CD4-positive, alpha-beta T cell (primary cell): Measurements from ENCODE around the gene NTRK2. TPM values are rescaled to one million over a fixed set of nuclear protein-coding genes. Genes with fewer than 3 reads are reported as not detected.

Experiments used
- ATAC-seq: fragments of 200-7000 bp; cut with Tn5 transposase; one replicate; pipeline ENCODE4 v1.10.0; 2022; ENCODE audit warnings: mild to moderate bottlenecking; ENCODE audit not compliant: poor library complexity
- CTCF ChIA-PET: fragments of 350-600 bp; sonication (Branson Sonifier 250); formaldehyde crosslinking; loops from one replicate; lab custom pipeline; 2021; ENCODE audit warnings: antibody characterized with exemption, inconsistent platforms; lab: Charles Lee
- POLR2A ChIA-PET: fragments of 350-600 bp; sonication (Branson Sonifier 250); formaldehyde crosslinking; loops from one replicate; lab custom pipeline; 2021; ENCODE audit warnings: antibody characterized with exemption, inconsistent platforms; lab: Charles Lee
- DNase-seq, 14 experiments: peaks; one replicate each; pipeline ENCODE4 v3.0.0-alpha.2; 2013 to 2020; ENCODE audit warnings: mixed read lengths in 2 of 14
- H3K27ac ChIP-seq, 2 donors: one replicate each; pipeline versions ENCODE4 v1.5.1 to v1.7.0; 2013; ENCODE audit warnings: low read length in 2 of 2, low read depth in 1 of 2, mild to moderate bottlenecking in 1 of 2
- H3K27me3 ChIP-seq, 2 experiments: 1 replicate in 1 of 2; 2 replicates in 1 of 2; pipeline versions ENCODE4 v1.6.1 to v1.7.0; 2013; ENCODE audit warnings: low read length in 2 of 2, control low read depth in 1 of 2, mild to moderate bottlenecking in 1 of 2, moderate library complexity in 1 of 2; ENCODE audit not compliant: insufficient read depth in 2 of 2, control insufficient read depth in 1 of 2
- H3K36me3 ChIP-seq: one replicate; pipeline ENCODE4 v1.6.1; 2013; ENCODE audit warnings: low read length, control low read depth; ENCODE audit not compliant: insufficient read depth
- H3K4me1 ChIP-seq: one replicate; pipeline ENCODE4 v1.6.1; 2013; ENCODE audit warnings: low read length, control low read depth; ENCODE audit not compliant: insufficient read depth
- H3K4me3 ChIP-seq: one replicate; pipeline ENCODE4 v1.5.1; 2013; ENCODE audit warnings: mild to moderate bottlenecking, low read length, moderate library complexity
- H3K9me3 ChIP-seq, 2 experiments: 1 replicate in 1 of 2; 2 replicates in 1 of 2; pipeline versions ENCODE4 v1.6.1 to v1.7.0; 2013; ENCODE audit warnings: low read length in 2 of 2, mild to moderate bottlenecking in 2 of 2, control low read depth in 1 of 2, moderate library complexity in 1 of 2; ENCODE audit not compliant: control insufficient read depth in 1 of 2, insufficient read depth in 1 of 2
- H3K27ac Mint-ChIP-seq: one replicate; pipeline ENCODE4 v1.8.0; 2020; ENCODE audit warnings: mixed read lengths
- H3K27me3 Mint-ChIP-seq: one replicate; pipeline ENCODE4 v1.8.0; 2021; ENCODE audit warnings: mixed read lengths
- H3K36me3 Mint-ChIP-seq: one replicate; pipeline ENCODE4 v1.8.0; 2021; ENCODE audit warnings: low read depth, mixed read lengths
- H3K4me1 Mint-ChIP-seq: one replicate; pipeline ENCODE4 v1.8.0; 2021; ENCODE audit warnings: low read depth, mixed read lengths
- H3K4me3 Mint-ChIP-seq: one replicate; pipeline ENCODE4 v1.8.0; 2020; ENCODE audit warnings: mild to moderate bottlenecking, mixed read lengths
- H3K9me3 Mint-ChIP-seq: one replicate; pipeline ENCODE4 v1.8.0; 2020; ENCODE audit warnings: mixed read lengths
- CTCF ChIP-seq: fragments of 200-600 bp; IDR thresholded peaks from one replicate; pipeline ENCODE4 v1.8.0; 2022; ENCODE audit warnings: antibody characterized with exemption, mild to moderate bottlenecking
- intact Hi-C, 2 experiments: fragments of 100-400 bp; cut with DNase I in 1 of 2; cut with micrococcal nuclease in 1 of 2; formaldehyde crosslinking; loops; one replicate each; pipeline versions ENCODE4 v1.15.1 to v1.9.0; 2023 to 2025; cut with DNase I, micrococcal nuclease
- total RNA-seq, 174 experiments: library from RNA in 2 of 174; stranded (reverse) in 2 of 174; gene quantifications; one replicate each; pipeline ENCODE4 v1.2.3 and lab custom pipeline; 2021 to 2026

Gene NTRK2
- total RNA-seq, 2 experiments from 2014 or later, result 0.06 to 0.14 TPM

- CTCF ChIA-PET, result no interaction called here
- no peak overlapping the region for H3K4me3 ChIP-seq
- Mint-ChIP-seq H3K4me3 (no peak overlapping the region), H3K36me3 (no peaks in the 10 kb centered on the region), H3K9me3 (peaks cover 5% of the 10 kb centered on the region), H3K27ac (no peak overlapping the region), H3K27me3 (peaks cover 17% of the 10 kb centered on the region), H3K4me1 (no peaks in the 10 kb centered on the region)
- no peak for TF ChIP-seq CTCF
- intact Hi-C loops, result no loop called here
- no peaks in the 10 kb centered on the region for H3K27me3 ChIP-seq
- H3K9me3 ChIP-seq, result peaks cover 0 to 2% of the 10 kb centered on the region in 2 experiments
- no peak for ATAC-seq
- no peaks in the 10 kb centered on the region for H3K4me1 ChIP-seq
- POLR2A ChIA-PET, result no interaction called here
- no peaks in the 10 kb centered on the region for H3K36me3 ChIP-seq
- DNase-seq, result no peak
- no peak overlapping the region for H3K27ac ChIP-seq
These were observed 327.2 kb downstream of the NTRK2 start for GRCh38 chr9:84996716-84997115.

GRCh38 chr9:84997472-84997871, 327.9 kb downstream of the NTRK2 start:
- Histone ChIP-seq H3K9me3 (no peaks in the 10 kb centered on the region), H3K4me1 (no peaks in the 10 kb centered on the region), H3K36me3 (no peaks in the 10 kb centered on the region), H3K4me3 (no peak overlapping the region), H3K27me3 (no peaks in the 10 kb centered on the region), H3K27ac (no peak overlapping the region)
- CTCF ChIA-PET, result no interaction called here
- H3K4me1 Mint-ChIP-seq, result no peaks in the 10 kb centered on the region
- peaks cover 17% of the 10 kb centered on the region for H3K27me3 Mint-ChIP-seq
- intact Hi-C loops, result no loop called here
- DNase-seq (no peak), ATAC-seq (no peak)
- H3K36me3 Mint-ChIP-seq, result no peaks in the 10 kb centered on the region
- no peak overlapping the region for H3K27ac Mint-ChIP-seq
- H3K4me3 Mint-ChIP-seq, result no peak overlapping the region
- TF ChIP-seq CTCF, result no peak
- H3K9me3 Mint-ChIP-seq, result peaks cover 5% of the 10 kb centered on the region
- POLR2A ChIA-PET, result no interaction called here

DNA sequence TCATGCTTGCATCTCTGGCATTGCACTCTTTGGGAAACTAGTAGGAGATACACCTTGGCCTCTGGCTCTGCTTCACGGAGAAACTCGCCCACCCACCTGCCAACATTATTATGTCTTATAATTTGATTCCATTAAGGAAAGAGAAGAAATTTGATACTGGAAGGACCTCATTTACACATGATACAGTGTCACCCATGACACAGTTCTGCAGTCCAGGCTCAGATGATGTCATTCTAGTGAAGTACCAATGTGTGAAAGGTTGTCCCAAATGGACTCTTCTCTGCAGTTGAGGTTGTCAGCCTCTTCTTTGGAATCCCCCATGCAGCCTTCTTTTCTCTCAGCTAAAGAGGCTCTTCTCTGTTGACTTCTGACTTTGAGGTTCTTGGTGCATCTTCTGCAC, 329.1 kb downstream of the NTRK2 start:
- DNase-seq (no peak), ATAC-seq (no peak)
- H3K4me3 ChIP-seq, result no peak overlapping the region
- H3K36me3 ChIP-seq, result no peaks in the 10 kb centered on the region
- H3K27me3 ChIP-seq, result no peaks in the 10 kb centered on the region
- no peak overlapping the region for H3K27ac ChIP-seq
- H3K4me1 ChIP-seq, result no peaks in the 10 kb centered on the region
- POLR2A ChIA-PET, result no interaction called here
- H3K9me3 Mint-ChIP-seq, result peaks cover 5% of the 10 kb centered on the region
- CTCF ChIA-PET, result no interaction called here
- intact Hi-C loops, result no loop called here
- H3K4me1 Mint-ChIP-seq, result no peaks in the 10 kb centered on the region
- no peak overlapping the region for H3K4me3 Mint-ChIP-seq
- TF ChIP-seq CTCF, result no peak
- H3K27me3 Mint-ChIP-seq, result peaks cover 10% of the 10 kb centered on the region
- H3K36me3 Mint-ChIP-seq, result no peaks in the 10 kb centered on the region
- H3K27ac Mint-ChIP-seq, result no peak overlapping the region
- H3K9me3 ChIP-seq, result no peaks in the 10 kb centered on the region
